ENCODE results near the gene ANKIB1.

GRCh38 chr7:92421676-92422435 is 176.1 kb downstream of the ANKIB1 start:
- no peak for TF ChIP-seq GATA2 (IDR thresholded peaks at IDR 0.05; ENCODE audit: low read depth, low read length)
- TF ChIP-seq GATA3 (IDR thresholded peaks at IDR 0.05; ENCODE audit: low read depth, low read length), result no peak

Data from SH-SY5Y (cell line).